HEK293 (cell line): ENCODE data around the gene EBF3.

Source experiments
- CTCF ChIA-PET: fragments of 350-600 bp; formaldehyde crosslinking; extraction: SDS; loops from one replicate; lab custom pipeline; 2021; ENCODE audit warnings: antibody characterized with exemption; lab: Yijun Ruan, JAX
- POLR2A ChIA-PET: fragments of 300-600 bp; formaldehyde crosslinking; extraction: SDS; loops from one replicate; lab custom pipeline; 2020; ENCODE audit warnings: antibody characterized with exemption, inconsistent platforms; lab: Yijun Ruan, JAX
- H3K27ac ChIP-seq: fragments of 200-500 bp; sonication (Bioruptor generic); 2 replicates; pipeline ENCODE4 v1.5.1; 2014; ENCODE audit warnings: low read depth, low read length, control low read depth, inconsistent platforms; ENCODE audit errors: extremely low read depth
- H3K36me3 ChIP-seq, 2 experiments: fragments of 200-500 bp in 1 of 2; sonication (Bioruptor generic) in 1 of 2; 1 replicate in 1 of 2; 2 replicates in 1 of 2; pipeline ENCODE4 v1.5.1; 2014 to 2017; ENCODE audit warnings: inconsistent platforms in 2 of 2, low read length in 2 of 2; ENCODE audit not compliant: control insufficient read depth in 2 of 2, insufficient read depth in 1 of 2
- H3K4me1 ChIP-seq: fragments of 200-500 bp; sonication (Bioruptor generic); 2 replicates; pipeline ENCODE4 v1.5.1; 2014; ENCODE audit warnings: mild to moderate bottlenecking, low read length, inconsistent platforms; ENCODE audit not compliant: control insufficient read depth, insufficient read depth
- H3K4me3 ChIP-seq: 2 replicates; pipeline ENCODE4 v1.5.1; 2011; ENCODE audit warnings: low read depth, mild to moderate bottlenecking, control low read depth, low read length, moderate library complexity
- H3K9me3 ChIP-seq: fragments of 200-500 bp; sonication (Bioruptor generic); 2 replicates; pipeline ENCODE4 v1.5.1; 2014; ENCODE audit warnings: low read depth, low read length, inconsistent platforms; ENCODE audit not compliant: control insufficient read depth, insufficient read depth
- GFI1B ChIP-seq: fragments of 450-650 bp; formaldehyde crosslinking; IDR thresholded peaks from 2 replicates; pipeline ENCODE4 v1.5.1; 2016; ENCODE audit warnings: missing biosample characterization, missing genetic modification characterization
- HOXD13 ChIP-seq: sonication (generic); formaldehyde crosslinking; IDR thresholded peaks from 2 replicates; pipeline ENCODE4 v1.8.0; 2022; ENCODE audit warnings: missing genetic modification reagents, borderline replicate concordance
- IKZF3 ChIP-seq: fragments of 450-650 bp; IDR thresholded peaks from 2 replicates; pipeline ENCODE4 v1.5.0; 2018; ENCODE audit warnings: missing biosample characterization, mild to moderate bottlenecking, missing genetic modification characterization, moderate library complexity
- KLF1 ChIP-seq: fragments of 450-650 bp; formaldehyde crosslinking; IDR thresholded peaks from 2 replicates; pipeline ENCODE4 v1.5.1; 2016; ENCODE audit warnings: missing biosample characterization, missing genetic modification characterization
- KLF16 ChIP-seq: fragments of 450-650 bp; formaldehyde crosslinking; IDR thresholded peaks from 2 replicates; pipeline ENCODE4 v1.5.1; 2017; ENCODE audit warnings: missing biosample characterization, missing genetic modification characterization
- MEIS1 ChIP-seq: sonication (generic); formaldehyde crosslinking; IDR thresholded peaks from 2 replicates; pipeline ENCODE4 v1.8.1; 2022; ENCODE audit warnings: missing genetic modification reagents, mild to moderate bottlenecking, borderline replicate concordance
- MYNN ChIP-seq: fragments of 450-650 bp; formaldehyde crosslinking; IDR thresholded peaks from 2 replicates; pipeline ENCODE4 v1.5.1; 2016; ENCODE audit warnings: missing biosample characterization, missing genetic modification characterization, borderline replicate concordance
- PATZ1 ChIP-seq: fragments of 450-650 bp; formaldehyde crosslinking; IDR thresholded peaks from 2 replicates; pipeline ENCODE4 v1.5.1; 2016; ENCODE audit warnings: missing biosample characterization, missing genetic modification characterization
- SCRT1 ChIP-seq: fragments of 450-650 bp; formaldehyde crosslinking; IDR thresholded peaks from 2 replicates; pipeline ENCODE4 v1.5.1; 2016; ENCODE audit warnings: missing biosample characterization, missing genetic modification characterization, borderline replicate concordance
- ZBTB1 ChIP-seq: fragments of 450-650 bp; formaldehyde crosslinking; IDR thresholded peaks from 2 replicates; pipeline ENCODE4 v1.5.1; 2016; ENCODE audit warnings: missing biosample characterization, missing genetic modification characterization
- ZFP3 ChIP-seq: fragments of 450-650 bp; formaldehyde crosslinking; IDR thresholded peaks from 2 replicates; pipeline ENCODE4 v1.5.1; 2016; ENCODE audit warnings: low read depth, missing biosample characterization, missing genetic modification characterization
- ZNF10 ChIP-seq: fragments of 450-650 bp; formaldehyde crosslinking; IDR thresholded peaks from 2 replicates; pipeline ENCODE4 v1.5.1; 2017; ENCODE audit warnings: missing biosample characterization, missing genetic modification characterization
- ZNF16 ChIP-seq: fragments of 450-650 bp; formaldehyde crosslinking; IDR thresholded peaks from 2 replicates; pipeline ENCODE4 v1.5.1; 2016; ENCODE audit warnings: low read depth, missing biosample characterization, missing genetic modification characterization
- ZNF23 ChIP-seq: fragments of 450-650 bp; formaldehyde crosslinking; IDR thresholded peaks from 2 replicates; pipeline ENCODE4 v1.5.1; 2016; ENCODE audit warnings: missing biosample characterization, missing genetic modification characterization, borderline replicate concordance
- ZNF341 ChIP-seq: fragments of 450-650 bp; formaldehyde crosslinking; IDR thresholded peaks from 2 replicates; pipeline ENCODE4; 2016; ENCODE audit warnings: low read depth, missing biosample characterization, missing genetic modification characterization
- ZNF560 ChIP-seq: fragments of 450-650 bp; formaldehyde crosslinking; IDR thresholded peaks from 2 replicates; pipeline ENCODE4 v1.5.1; 2017; ENCODE audit warnings: missing biosample characterization, missing genetic modification characterization, borderline replicate concordance
- ZNF580 ChIP-seq: fragments of 450-650 bp; formaldehyde crosslinking; IDR thresholded peaks from 2 replicates; pipeline ENCODE4 v1.5.1; 2016; ENCODE audit warnings: missing biosample characterization, missing genetic modification characterization
- ZNF629 ChIP-seq: fragments of 450-650 bp; formaldehyde crosslinking; IDR thresholded peaks from 2 replicates; pipeline ENCODE4 v1.5.1; 2017; ENCODE audit warnings: missing biosample characterization, missing genetic modification characterization
- ZNF660 ChIP-seq: fragments of 450-650 bp; IDR thresholded peaks from 2 replicates; pipeline ENCODE4 v1.5.1; 2018; ENCODE audit warnings: missing biosample characterization, mild to moderate bottlenecking, missing genetic modification characterization
- ZNF707 ChIP-seq: fragments of 450-650 bp; formaldehyde crosslinking; IDR thresholded peaks from 2 replicates; pipeline ENCODE4 v1.5.1; 2016; ENCODE audit warnings: missing biosample characterization, missing genetic modification characterization
- ZNF776 ChIP-seq: fragments of 450-650 bp; formaldehyde crosslinking; IDR thresholded peaks from 2 replicates; pipeline ENCODE4 v1.5.0; 2017; ENCODE audit warnings: missing biosample characterization, missing genetic modification characterization, borderline replicate concordance
- TF ChIP-seq, protein P1 (sequence below): fragments of 450-650 bp; formaldehyde crosslinking; conservative IDR thresholded peaks from 2 replicates; pipeline ENCODE4 v1.5.1; 2016; ENCODE audit warnings: low read depth, missing biosample characterization, missing genetic modification characterization
- TF ChIP-seq, protein P2 (sequence below): fragments of 450-650 bp; formaldehyde crosslinking; IDR thresholded peaks from 2 replicates; pipeline ENCODE4 v1.5.1; 2016; ENCODE audit warnings: missing biosample characterization, missing genetic modification characterization, low read depth
- TF ChIP-seq, protein P3 (sequence below): fragments of 450-650 bp; formaldehyde crosslinking; IDR thresholded peaks from 2 replicates; pipeline ENCODE4 v1.5.1; 2016; ENCODE audit warnings: missing biosample characterization, missing genetic modification characterization

EBF3 gene

DNA sequence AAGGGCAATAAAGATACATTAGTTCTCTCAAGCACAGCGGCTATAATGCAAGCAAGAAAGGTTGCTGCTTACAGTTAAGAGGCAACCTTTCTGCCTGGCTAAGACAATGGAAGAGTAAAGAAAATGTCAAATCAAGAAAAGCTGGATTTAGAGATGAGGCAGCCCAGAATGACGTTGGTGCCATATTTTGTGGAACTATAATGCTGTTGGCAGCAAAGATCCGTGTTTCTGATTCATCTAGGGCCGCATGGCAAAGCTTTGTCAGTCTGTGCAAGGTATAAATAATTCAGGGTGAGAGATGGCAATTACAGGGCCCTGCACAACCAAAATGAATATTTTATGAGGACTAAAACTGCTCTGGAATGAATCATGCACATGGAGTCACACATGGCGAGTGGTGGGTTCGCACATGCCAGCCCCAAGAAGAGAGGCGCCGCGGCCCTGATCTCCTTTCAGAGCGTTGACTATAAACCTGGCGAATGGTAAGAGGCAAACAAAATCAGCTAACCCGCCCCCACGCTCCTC, 76.6 kb downstream of the EBF3 start:
- CTCF ChIA-PET: interaction anchor here (0.7 kb wide), 1 partner anchor 11 kb away, joined by 3 read pairs; no protein-coding TSS in a partner anchor

GRCh38 chr10:129886263-129886662, 77.8 kb downstream of the EBF3 start:
- peaks cover 3% of the 10 kb centered on the region for H3K4me1 ChIP-seq
- H3K9me3 ChIP-seq: no peaks in the 10 kb centered on the region
- no peak overlapping the region for H3K4me3 ChIP-seq
- no peak overlapping the region for H3K27ac ChIP-seq
- H3K36me3 ChIP-seq: no peaks in the 10 kb centered on the region
- CTCF ChIA-PET: interaction anchor here (1.1 kb wide), 1 partner anchor 9 kb away, joined by 3 read pairs; no protein-coding TSS in a partner anchor
- POLR2A ChIA-PET: interaction anchor here (0.6 kb wide), 1 partner anchor 161 kb away, joined by 3 read pairs; no protein-coding TSS in a partner anchor
- TF ChIP-seq SCRT1 (no peak), IKZF3 (tag by site-specific recombination) (no peak), MEIS1 (CRISPR knock-in tag) (no peak), ZNF629 (no peak), GFI1B (no peak), ZNF560 (no peak), KLF16 (no peak), PATZ1 (tag by site-specific recombination) (no peak)

More for the DNA sequence above, 76.6 kb downstream of the EBF3 start:
- no peaks in the 10 kb centered on the region for H3K4me1 ChIP-seq
- TF ChIP-seq, protein P1, sequence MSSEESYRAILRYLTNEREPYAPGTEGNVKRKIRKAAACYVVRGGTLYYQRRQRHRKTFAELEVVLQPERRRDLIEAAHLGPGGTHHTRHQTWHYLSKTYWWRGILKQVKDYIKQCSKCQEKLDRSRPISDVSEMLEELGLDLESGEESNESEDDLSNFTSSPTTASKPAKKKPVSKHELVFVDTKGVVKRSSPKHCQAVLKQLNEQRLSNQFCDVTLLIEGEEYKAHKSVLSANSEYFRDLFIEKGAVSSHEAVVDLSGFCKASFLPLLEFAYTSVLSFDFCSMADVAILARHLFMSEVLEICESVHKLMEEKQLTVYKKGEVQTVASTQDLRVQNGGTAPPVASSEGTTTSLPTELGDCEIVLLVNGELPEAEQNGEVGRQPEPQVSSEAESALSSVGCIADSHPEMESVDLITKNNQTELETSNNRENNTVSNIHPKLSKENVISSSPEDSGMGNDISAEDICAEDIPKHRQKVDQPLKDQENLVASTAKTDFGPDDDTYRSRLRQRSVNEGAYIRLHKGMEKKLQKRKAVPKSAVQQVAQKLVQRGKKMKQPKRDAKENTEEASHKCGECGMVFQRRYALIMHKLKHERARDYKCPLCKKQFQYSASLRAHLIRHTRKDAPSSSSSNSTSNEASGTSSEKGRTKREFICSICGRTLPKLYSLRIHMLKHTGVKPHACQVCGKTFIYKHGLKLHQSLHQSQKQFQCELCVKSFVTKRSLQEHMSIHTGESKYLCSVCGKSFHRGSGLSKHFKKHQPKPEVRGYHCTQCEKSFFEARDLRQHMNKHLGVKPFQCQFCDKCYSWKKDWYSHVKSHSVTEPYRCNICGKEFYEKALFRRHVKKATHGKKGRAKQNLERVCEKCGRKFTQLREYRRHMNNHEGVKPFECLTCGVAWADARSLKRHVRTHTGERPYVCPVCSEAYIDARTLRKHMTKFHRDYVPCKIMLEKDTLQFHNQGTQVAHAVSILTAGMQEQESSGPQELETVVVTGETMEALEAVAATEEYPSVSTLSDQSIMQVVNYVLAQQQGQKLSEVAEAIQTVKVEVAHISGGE: no peak
- TF ChIP-seq ZFP3 (tag by site-specific recombination): no peak
- H3K27ac ChIP-seq: no peak overlapping the region
- no peaks in the 10 kb centered on the region for H3K36me3 ChIP-seq
- H3K4me3 ChIP-seq: no peak overlapping the region
- POLR2A ChIA-PET: no interaction called here
- no peaks in the 10 kb centered on the region for H3K9me3 ChIP-seq

DNA sequence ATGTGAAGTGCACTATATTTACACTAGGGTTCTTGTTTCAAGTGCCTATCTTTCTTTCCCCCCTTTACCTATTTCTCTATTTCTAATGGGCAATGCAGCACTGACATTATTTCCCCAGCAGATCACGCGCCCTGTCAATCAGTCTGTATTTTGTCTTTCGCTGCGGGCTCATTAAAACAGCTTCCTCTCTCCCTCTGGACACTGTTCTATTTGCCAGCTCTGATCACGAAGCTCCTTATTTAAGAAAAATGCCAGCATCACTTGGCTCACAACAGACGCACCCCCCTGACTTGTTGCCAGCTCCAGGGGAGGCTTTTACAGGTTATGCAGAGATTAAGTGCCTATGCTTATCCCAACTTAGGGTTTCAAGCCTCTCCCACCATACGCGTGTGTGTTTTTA, 78.5 kb downstream of the EBF3 start:
- no peaks in the 10 kb centered on the region for H3K36me3 ChIP-seq
- H3K27ac ChIP-seq: no peak overlapping the region
- POLR2A ChIA-PET: no interaction called here
- H3K4me3 ChIP-seq: no peak overlapping the region
- peaks cover 3% of the 10 kb centered on the region for H3K4me1 ChIP-seq
- no peaks in the 10 kb centered on the region for H3K9me3 ChIP-seq
- CTCF ChIA-PET: interaction anchor here (0.8 to 1.1 kb wide), 2 partner anchors 8 to 119 kb away, joined by 3 to 4 read pairs; no protein-coding TSS in a partner anchor
- no peak for TF ChIP-seq ZNF707 (tag by site-specific recombination)
- TF ChIP-seq, protein P2, sequence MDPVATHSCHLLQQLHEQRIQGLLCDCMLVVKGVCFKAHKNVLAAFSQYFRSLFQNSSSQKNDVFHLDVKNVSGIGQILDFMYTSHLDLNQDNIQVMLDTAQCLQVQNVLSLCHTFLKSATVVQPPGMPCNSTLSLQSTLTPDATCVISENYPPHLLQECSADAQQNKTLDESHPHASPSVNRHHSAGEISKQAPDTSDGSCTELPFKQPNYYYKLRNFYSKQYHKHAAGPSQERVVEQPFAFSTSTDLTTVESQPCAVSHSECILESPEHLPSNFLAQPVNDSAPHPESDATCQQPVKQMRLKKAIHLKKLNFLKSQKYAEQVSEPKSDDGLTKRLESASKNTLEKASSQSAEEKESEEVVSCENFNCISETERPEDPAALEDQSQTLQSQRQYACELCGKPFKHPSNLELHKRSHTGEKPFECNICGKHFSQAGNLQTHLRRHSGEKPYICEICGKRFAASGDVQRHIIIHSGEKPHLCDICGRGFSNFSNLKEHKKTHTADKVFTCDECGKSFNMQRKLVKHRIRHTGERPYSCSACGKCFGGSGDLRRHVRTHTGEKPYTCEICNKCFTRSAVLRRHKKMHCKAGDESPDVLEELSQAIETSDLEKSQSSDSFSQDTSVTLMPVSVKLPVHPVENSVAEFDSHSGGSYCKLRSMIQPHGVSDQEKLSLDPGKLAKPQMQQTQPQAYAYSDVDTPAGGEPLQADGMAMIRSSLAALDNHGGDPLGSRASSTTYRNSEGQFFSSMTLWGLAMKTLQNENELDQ (tag by site-specific recombination): no peak
- no peak for TF ChIP-seq ZNF16 (tag by site-specific recombination)
- TF ChIP-seq ZBTB1 (tag by site-specific recombination): no peak
- TF ChIP-seq HOXD13 (CRISPR knock-in tag): no peak
- no peak for TF ChIP-seq ZNF23 (tag by site-specific recombination)
- TF ChIP-seq ZNF660 (tag by site-specific recombination): no peak
- no peak for TF ChIP-seq ZNF776
- TF ChIP-seq, protein P3, sequence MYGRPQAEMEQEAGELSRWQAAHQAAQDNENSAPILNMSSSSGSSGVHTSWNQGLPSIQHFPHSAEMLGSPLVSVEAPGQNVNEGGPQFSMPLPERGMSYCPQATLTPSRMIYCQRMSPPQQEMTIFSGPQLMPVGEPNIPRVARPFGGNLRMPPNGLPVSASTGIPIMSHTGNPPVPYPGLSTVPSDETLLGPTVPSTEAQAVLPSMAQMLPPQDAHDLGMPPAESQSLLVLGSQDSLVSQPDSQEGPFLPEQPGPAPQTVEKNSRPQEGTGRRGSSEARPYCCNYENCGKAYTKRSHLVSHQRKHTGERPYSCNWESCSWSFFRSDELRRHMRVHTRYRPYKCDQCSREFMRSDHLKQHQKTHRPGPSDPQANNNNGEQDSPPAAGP (tag by site-specific recombination): no peak
- TF ChIP-seq ZNF10: no peak
- TF ChIP-seq ZNF341 (tag by site-specific recombination): no peak
- no peak for TF ChIP-seq ZNF580
- no peak for TF ChIP-seq KLF1 (tag by site-specific recombination)
- no peak for TF ChIP-seq MYNN (tag by site-specific recombination)
